Adipocyte (in vitro differentiated cells): ENCODE results near the gene TIAM2.

ENCODE experiments used
- DNase-seq: peaks from one replicate; pipeline ENCODE4 v3.0.0-alpha.2; 2015; ENCODE audit warnings: low read depth
- H3K27me3 ChIP-seq: replicated peaks from 2 replicates; pipeline ENCODE4 v1.7.0; 2013; ENCODE audit warnings: mild to moderate bottlenecking, low read length, moderate library complexity; ENCODE audit not compliant: control insufficient read depth, insufficient read depth
- H3K36me3 ChIP-seq: 2 replicates; pipeline ENCODE4 v1.7.0; 2013; ENCODE audit warnings: low read length, mild to moderate bottlenecking, moderate library complexity; ENCODE audit not compliant: control insufficient read depth, insufficient read depth, severe bottlenecking
- H3K4me1 ChIP-seq: 2 replicates; pipeline ENCODE4 v1.7.0; 2013; ENCODE audit warnings: mild to moderate bottlenecking, low read length, moderate library complexity; ENCODE audit not compliant: control insufficient read depth, insufficient read depth
- H3K4me3 ChIP-seq: 2 replicates; pipeline ENCODE4 v1.7.0; 2013; ENCODE audit warnings: mild to moderate bottlenecking, low read length, moderate library complexity
- H3K9ac ChIP-seq: 2 replicates; pipeline ENCODE4 v1.7.0; 2013; ENCODE audit warnings: mild to moderate bottlenecking, low read length, moderate library complexity
- H3K9me3 ChIP-seq: 2 replicates; pipeline ENCODE4 v1.7.0; 2013; ENCODE audit warnings: mild to moderate bottlenecking, low read length, moderate library complexity; ENCODE audit not compliant: control insufficient read depth

TIAM2 gene

DNA sequence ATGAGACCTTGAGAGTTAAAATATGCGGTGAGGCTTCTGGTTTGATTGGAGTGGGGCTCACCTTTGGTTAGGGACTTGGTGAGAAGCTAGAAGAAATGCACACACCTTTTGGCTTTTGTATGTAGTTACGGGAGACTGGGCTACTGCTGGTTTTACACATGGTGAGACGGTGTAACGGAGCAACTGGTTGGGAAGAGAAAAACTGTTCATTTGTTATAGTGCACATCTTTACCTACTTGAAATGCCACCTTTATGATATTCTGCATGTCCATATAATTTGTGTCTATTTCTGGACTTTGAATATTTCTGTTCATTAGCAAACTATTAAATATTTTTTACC is 31.6 kb downstream of the TIAM2 start:
- Histone ChIP-seq H3K9ac (no peak overlapping the region), H3K9me3 (no peaks in the 10 kb centered on the region), H3K4me1 (peaks cover 24% of the 10 kb centered on the region), H3K36me3 (no peaks in the 10 kb centered on the region), H3K27me3 (no peaks in the 10 kb centered on the region), H3K4me3 (peak overlapping the region; percentile 38)
- no peak for DNase-seq

DNA sequence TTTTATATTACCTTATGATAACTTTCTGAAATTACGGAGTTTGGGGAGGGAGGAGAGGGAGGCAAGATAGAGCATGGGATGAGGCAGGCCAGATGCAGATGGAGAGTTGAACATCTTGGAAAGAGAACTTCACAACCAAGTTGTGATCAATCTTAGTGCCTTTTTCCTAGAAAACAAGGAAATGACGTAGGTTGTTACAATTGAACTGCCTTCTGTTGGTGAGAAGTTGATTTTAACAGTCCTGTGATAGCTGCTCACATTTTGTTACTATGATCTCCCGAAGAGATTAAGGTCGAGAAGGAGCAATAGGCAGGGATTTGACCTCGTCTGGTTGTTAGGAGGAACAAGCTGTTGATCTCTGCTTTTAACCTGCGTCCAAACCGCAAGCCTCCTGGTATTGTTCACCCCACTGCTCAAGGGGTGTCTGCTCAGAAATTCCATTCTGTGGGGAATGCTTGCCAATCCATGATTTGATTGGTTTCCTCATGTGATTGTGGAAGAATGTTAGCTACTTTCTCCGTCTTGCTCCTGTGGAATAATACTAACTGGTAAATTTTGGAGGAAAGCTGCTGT is 35.1 kb downstream of the TIAM2 start:
- no peak for DNase-seq
- Histone ChIP-seq H3K27me3 (no peaks in the 10 kb centered on the region), H3K4me1 (peaks cover 11% of the 10 kb centered on the region), H3K9ac (no peak overlapping the region), H3K9me3 (no peaks in the 10 kb centered on the region), H3K36me3 (no peaks in the 10 kb centered on the region), H3K4me3 (no peak overlapping the region)

DNA sequence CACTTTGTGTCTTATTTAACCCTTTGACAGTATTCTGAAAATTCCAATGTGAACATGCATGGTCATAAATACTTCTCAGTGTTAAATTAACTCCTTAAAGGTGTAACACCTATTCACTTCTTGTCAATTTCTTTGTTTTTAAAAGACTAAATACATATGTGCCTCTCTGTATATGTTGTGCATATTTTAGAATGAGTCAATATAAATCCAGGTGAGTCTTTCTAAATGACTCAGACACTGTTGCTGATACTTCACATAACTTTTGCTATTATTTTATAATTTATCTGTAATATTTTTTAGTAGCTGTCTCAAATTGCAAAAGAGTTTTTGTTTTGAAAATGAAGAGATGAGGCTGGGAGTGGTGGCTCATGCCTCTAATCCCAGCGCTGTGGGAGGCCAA is 36.0 kb downstream of the TIAM2 start:
- no peak overlapping the region for H3K4me3 ChIP-seq
- peaks cover 7% of the 10 kb centered on the region for H3K4me1 ChIP-seq
- H3K9me3 ChIP-seq, result no peaks in the 10 kb centered on the region
- H3K27me3 ChIP-seq, result no peaks in the 10 kb centered on the region
- no peak overlapping the region for H3K9ac ChIP-seq
- DNase-seq, result no peak
- no peaks in the 10 kb centered on the region for H3K36me3 ChIP-seq

DNA sequence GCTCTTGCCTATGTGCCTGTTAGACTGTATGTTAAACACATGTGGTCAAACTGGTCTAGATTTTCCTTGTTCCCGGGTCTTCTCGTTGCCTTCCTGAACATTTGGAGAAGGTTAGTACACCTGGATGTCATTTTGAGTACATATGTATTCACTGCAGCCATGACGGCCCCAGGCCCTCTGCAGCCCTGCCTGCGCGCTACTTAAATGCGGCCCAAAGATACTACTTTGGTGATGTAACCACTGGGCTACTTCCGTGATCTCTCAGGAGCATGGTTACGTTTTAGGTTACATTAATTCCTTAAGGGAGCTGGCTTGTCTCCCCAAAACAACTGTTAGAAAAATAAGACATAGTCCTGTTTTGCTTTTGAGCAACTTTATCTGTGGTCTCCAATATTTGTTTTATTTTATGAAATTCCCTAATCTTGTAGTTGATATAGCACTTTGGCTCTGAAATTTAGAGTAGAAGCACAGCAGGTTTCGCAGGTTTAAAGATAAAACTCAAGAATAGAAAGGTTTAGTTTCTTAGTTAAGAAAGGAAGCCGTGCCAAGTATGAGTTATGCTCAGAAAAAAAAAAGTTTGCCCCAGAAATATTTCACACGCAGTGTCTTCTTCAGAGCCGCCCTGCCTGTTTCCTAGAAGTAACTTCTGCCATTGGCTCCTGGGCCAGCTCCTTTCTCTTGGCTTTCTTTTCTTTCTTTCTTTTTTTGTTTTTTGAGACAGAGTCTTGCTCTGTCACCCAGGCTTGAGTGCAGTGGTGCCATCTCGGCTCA is 38.1 kb downstream of the TIAM2 start:
- H3K9me3 ChIP-seq, result no peaks in the 10 kb centered on the region
- peaks cover 6% of the 10 kb centered on the region for H3K4me1 ChIP-seq
- no peak for DNase-seq
- no peak overlapping the region for H3K4me3 ChIP-seq
- no peaks in the 10 kb centered on the region for H3K27me3 ChIP-seq
- no peak overlapping the region for H3K9ac ChIP-seq
- no peaks in the 10 kb centered on the region for H3K36me3 ChIP-seq

DNA sequence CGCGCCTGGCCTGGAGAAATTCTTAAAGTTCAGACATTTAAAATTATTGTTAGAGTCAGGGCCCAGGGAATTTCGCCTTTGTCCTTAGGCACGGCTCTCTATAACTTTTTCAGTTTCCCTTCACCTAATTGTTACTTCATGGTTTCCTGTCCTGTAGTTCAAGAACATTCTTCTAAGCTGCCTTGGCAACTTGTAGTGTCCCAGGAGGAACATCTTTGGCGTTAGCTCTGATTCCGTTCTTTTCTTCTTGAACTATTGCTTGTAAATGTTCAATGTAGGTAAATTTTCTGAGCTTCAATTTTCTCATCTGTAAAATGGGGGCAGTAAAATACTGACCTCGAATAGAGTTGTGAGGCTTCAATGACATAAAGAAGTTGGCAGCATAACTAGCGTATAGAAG is 41.8 kb downstream of the TIAM2 start:
- Histone ChIP-seq H3K9me3 (no peaks in the 10 kb centered on the region), H3K4me3 (no peak overlapping the region), H3K27me3 (no peaks in the 10 kb centered on the region), H3K4me1 (peaks cover 13% of the 10 kb centered on the region), H3K9ac (no peak overlapping the region), H3K36me3 (no peaks in the 10 kb centered on the region)
- no peak for DNase-seq

DNA sequence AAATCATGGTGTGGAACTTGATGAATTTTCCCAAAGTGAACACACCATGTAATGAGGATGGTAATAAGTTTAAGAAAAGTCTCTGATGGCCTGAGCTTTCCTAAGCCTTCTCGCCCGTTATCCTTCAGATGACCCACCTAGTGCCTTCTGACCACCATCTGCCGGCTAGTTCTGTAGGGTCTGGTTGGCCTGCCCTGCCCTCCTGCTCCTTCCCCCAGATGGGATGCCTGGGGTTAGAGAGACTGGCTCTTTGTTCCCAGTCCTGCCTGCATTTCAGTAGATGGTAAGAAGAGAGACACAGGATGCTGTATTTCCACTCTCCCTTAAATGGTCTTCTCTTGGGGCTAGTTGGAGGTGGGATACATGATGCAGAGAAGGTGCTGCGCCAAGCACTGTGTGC is 43.0 kb downstream of the TIAM2 start:
- Histone ChIP-seq H3K36me3 (no peaks in the 10 kb centered on the region), H3K9ac (no peak overlapping the region), H3K4me1 (peaks cover 16% of the 10 kb centered on the region), H3K4me3 (no peak overlapping the region), H3K9me3 (no peaks in the 10 kb centered on the region), H3K27me3 (no peaks in the 10 kb centered on the region)
- no peak for DNase-seq

DNA sequence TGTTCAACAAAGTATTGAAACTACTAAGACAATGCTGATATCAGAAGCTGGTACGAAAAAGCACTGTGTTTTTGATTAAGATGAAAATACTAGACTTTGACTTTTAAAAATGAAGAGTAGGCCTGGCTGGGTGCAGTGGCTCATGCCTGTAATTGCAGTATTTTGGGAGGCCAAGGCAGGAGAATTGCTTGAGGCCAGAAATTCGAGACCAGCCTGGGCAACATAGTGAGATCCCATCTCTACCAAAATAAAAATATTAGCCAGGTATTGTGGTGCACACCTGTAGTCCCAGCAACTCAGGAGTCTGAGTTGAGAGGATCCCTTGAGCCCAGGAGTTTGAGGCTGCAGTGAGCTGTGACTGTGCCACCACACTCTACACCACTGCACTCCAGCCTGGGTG is 43.4 kb downstream of the TIAM2 start:
- no peak overlapping the region for H3K9ac ChIP-seq
- H3K9me3 ChIP-seq, result no peaks in the 10 kb centered on the region
- DNase-seq, result no peak
- no peak overlapping the region for H3K4me3 ChIP-seq
- no peaks in the 10 kb centered on the region for H3K27me3 ChIP-seq
- peaks cover 16% of the 10 kb centered on the region for H3K4me1 ChIP-seq
- H3K36me3 ChIP-seq, result no peaks in the 10 kb centered on the region

DNA sequence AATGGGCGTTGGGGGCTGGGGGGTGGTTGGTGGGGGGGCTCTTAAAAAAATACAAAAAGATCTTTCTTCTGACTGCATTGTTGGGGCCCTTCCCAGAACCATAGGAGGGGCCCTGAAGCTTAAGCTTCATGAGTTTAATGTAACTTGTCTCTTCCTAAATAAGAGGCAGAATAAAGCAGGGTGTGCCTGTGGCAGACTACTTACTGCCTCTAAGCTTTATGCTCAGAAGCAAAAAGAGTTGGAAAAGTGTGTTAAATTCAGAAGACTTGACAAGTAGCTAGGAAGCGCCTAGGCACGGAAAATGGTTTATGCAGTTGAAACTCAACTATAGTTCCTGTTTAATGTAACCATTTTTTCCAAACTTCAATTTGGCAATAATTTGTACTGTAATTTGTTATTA is 44.5 kb downstream of the TIAM2 start:
- DNase-seq, result no peak
- Histone ChIP-seq H3K9me3 (no peaks in the 10 kb centered on the region), H3K4me1 (peaks cover 16% of the 10 kb centered on the region), H3K27me3 (no peaks in the 10 kb centered on the region), H3K4me3 (no peak overlapping the region), H3K9ac (no peak overlapping the region), H3K36me3 (no peaks in the 10 kb centered on the region)

DNA sequence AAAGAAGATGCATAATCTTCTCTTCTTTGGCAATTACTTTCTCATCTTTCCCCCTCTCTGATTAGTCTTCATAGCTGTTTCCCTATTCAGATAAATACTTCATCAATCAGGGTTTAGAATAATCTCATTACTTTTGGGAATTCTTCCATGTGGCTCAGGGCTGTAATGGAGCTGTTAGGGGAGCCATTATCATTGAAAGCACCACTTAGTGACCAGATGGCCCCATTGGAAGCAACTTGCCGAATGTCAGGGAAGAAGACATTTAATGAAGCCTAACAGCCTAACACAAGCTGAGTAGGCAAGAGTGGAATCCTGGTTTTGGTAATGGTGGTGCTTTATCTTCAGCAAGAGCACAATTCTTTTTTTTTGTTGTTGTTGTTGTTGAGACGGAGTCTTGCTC is 45.0 kb downstream of the TIAM2 start:
- Histone ChIP-seq H3K4me1 (peaks cover 16% of the 10 kb centered on the region), H3K36me3 (no peaks in the 10 kb centered on the region), H3K4me3 (no peak overlapping the region), H3K9me3 (no peaks in the 10 kb centered on the region), H3K9ac (no peak overlapping the region), H3K27me3 (no peaks in the 10 kb centered on the region)
- DNase-seq, result no peak

DNA sequence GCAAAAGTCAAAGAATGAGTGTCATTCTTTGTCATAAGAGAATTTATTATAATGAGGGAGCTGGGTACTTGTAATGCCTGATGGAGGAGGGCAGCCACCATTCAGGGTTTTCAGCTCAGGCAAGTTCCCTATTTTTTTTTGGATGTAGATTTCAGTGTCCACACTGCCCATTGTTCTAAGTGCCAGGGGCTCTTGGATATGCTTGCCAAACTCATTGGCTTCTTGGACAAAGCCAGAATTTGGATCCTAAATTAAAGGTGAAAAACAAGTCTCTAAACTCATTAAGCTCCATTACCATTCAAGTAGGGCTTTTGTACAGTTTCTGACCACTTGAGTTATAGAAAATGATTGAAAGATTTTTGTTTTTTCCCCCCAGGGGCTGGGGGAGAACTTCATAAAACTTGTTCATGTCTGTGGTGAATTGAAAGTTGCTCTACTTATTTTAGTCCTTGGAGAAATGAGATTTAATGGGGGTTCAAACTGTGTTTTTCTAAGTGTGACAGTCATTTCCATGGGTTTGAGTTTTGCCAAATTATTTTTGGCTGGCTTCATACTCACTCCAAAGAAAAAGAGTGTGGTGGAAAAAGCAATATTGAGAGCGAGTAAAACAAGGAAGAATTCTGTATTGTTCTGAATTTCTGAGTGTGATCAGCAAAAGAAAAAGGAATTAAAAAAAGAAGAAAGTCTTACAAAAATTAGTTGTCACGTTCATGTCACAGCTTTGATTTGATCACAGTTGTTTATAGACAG is 46.0 kb downstream of the TIAM2 start:
- no peak for DNase-seq
- no peaks in the 10 kb centered on the region for H3K9me3 ChIP-seq
- H3K4me3 ChIP-seq, result peak overlapping the region; percentile 33
- H3K4me1 ChIP-seq, result peaks cover 16% of the 10 kb centered on the region
- H3K9ac ChIP-seq, result no peak overlapping the region
- no peaks in the 10 kb centered on the region for H3K36me3 ChIP-seq
- no peaks in the 10 kb centered on the region for H3K27me3 ChIP-seq

DNA sequence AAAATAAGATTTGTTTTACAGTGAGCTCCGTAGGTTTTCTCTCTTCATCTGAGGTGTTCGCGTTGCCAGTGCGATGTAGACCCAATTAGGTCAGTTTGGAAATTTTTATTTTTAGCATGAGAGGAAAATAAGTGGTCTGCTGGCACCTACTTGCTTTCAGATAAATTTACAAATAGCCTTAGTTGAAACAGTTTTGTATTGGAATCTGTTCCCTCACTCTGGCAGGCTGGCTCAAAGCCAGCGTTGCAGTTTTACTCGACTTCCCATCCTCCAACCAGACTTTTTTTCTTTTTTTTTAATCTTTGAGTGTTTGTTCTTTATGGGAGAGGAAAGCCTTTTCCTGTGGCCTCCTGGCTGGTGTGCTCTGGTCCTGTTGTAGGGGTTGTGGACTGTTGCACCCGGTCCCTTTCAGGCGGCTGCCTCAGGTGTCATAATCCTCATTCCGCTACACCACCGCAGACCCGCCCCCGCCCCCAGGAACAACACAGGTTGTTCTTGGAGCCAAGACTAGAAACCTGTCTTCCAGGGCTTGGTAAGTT is 46.7 kb downstream of the TIAM2 start:
- H3K4me3 ChIP-seq, result peak overlapping the region; percentile 33
- H3K9ac ChIP-seq, result no peak overlapping the region
- no peaks in the 10 kb centered on the region for H3K9me3 ChIP-seq
- H3K4me1 ChIP-seq, result peaks cover 15% of the 10 kb centered on the region
- peaks cover 2% of the 10 kb centered on the region for H3K27me3 ChIP-seq
- no peaks in the 10 kb centered on the region for H3K36me3 ChIP-seq
- no peak for DNase-seq
